Stimulated activated naive B cell treated with anti-CD40 and anti-IgM and Interleukin-4, amounts not matched to agents 10 μg/mL and 1 μg/mL and 100 μg/mL, for 72 hours (primary cell): Measurements from ENCODE around the gene ACTMAP.
"Not testable (repeated sequence)": the region's sequence is repeated elsewhere in the genome, so short reads cannot be mapped to it uniquely, and the experiment has no call there.

Experiments
- ATAC-seq, 2 donors: fragments of 150-1000 bp; cut with Tn5 transposase; replicated peaks; 2 replicates each; pipeline ENCODE4 v1.10.0; 2021; ENCODE audit warnings: moderate library complexity in 1 of 2
- DNase-seq: peaks from one replicate; pipeline ENCODE4 v3.0.0; 2021
- H3K27ac Mint-ChIP-seq: one replicate; pipeline ENCODE4 v1.8.0; 2022; ENCODE audit warnings: mild to moderate bottlenecking, mixed read lengths
- H3K27me3 Mint-ChIP-seq, 2 donors: one replicate each; pipeline ENCODE4 v1.8.0; 2022; ENCODE audit warnings: mixed read lengths in 2 of 2
- H3K36me3 Mint-ChIP-seq, 2 donors: one replicate each; pipeline ENCODE4 v1.8.0; 2022; ENCODE audit warnings: mixed read lengths in 2 of 2, mild to moderate bottlenecking in 1 of 2
- H3K4me1 Mint-ChIP-seq, 2 donors: one replicate each; pipeline ENCODE4 v1.8.0; 2022; ENCODE audit warnings: mixed read lengths in 2 of 2, mild to moderate bottlenecking in 1 of 2
- H3K4me3 Mint-ChIP-seq, 2 donors: one replicate each; pipeline ENCODE4 v1.8.0; 2022; ENCODE audit warnings: mild to moderate bottlenecking in 2 of 2, mixed read lengths in 2 of 2, moderate library complexity in 1 of 2
- H3K9me3 Mint-ChIP-seq, 2 donors: one replicate each; pipeline ENCODE4 v1.8.0; 2022; ENCODE audit warnings: mixed read lengths in 2 of 2, mild to moderate bottlenecking in 1 of 2

Gene ACTMAP

GRCh38 chr19:40743926-40744325 is 6.4 kb downstream of the ACTMAP start:
- H3K27ac Mint-ChIP-seq: no peak overlapping the region
- DNase-seq: no peak
- no peak for ATAC-seq

GRCh38 chr19:40742886-40743285 is 7.4 kb downstream of the ACTMAP start:
- Mint-ChIP-seq H3K9me3 (no peaks in the 10 kb centered on the region), H3K4me3 (no peak overlapping the region), H3K27me3 (no peaks in the 10 kb centered on the region), H3K27ac (no peak overlapping the region), H3K4me1 (peaks cover 4 to 5% of the 10 kb centered on the region in 2 donors), H3K36me3 (peaks cover 15 to 25% of the 10 kb centered on the region in 2 donors)
- ATAC-seq (no peak), DNase-seq (no peak)

More at GRCh38 chr19:40743926-40744325, 6.4 kb downstream of the ACTMAP start:
- peaks cover 9 to 12% of the 10 kb centered on the region in 2 donors for H3K4me1 Mint-ChIP-seq
- H3K4me3 Mint-ChIP-seq: no peak overlapping the region
- no peaks in the 10 kb centered on the region for H3K9me3 Mint-ChIP-seq
- peaks cover 18 to 28% of the 10 kb centered on the region in 2 donors for H3K36me3 Mint-ChIP-seq
- no peaks in the 10 kb centered on the region for H3K27me3 Mint-ChIP-seq

GRCh38 chr19:40742477-40742876 is 7.8 kb downstream of the ACTMAP start:
- DNase-seq (no peak), ATAC-seq (no peak)
- H3K4me3 Mint-ChIP-seq: no peak overlapping the region
- H3K27ac Mint-ChIP-seq: no peak overlapping the region
- no peaks in the 10 kb centered on the region for H3K27me3 Mint-ChIP-seq
- peaks cover 18 to 28% of the 10 kb centered on the region in 2 donors for H3K36me3 Mint-ChIP-seq
- peaks cover 4 to 5% of the 10 kb centered on the region in 2 donors for H3K4me1 Mint-ChIP-seq
- H3K9me3 Mint-ChIP-seq: no peaks in the 10 kb centered on the region

- H3K4me3 Mint-ChIP-seq: no peak overlapping the region
- no peaks in the 10 kb centered on the region for H3K9me3 Mint-ChIP-seq
- H3K27ac Mint-ChIP-seq: peak overlapping the region; percentile 70
- no peaks in the 10 kb centered on the region for H3K27me3 Mint-ChIP-seq
- DNase-seq (no peak), ATAC-seq (peak in 1 of 2 donors; percentile 12)
- peaks cover 4 to 5% of the 10 kb centered on the region in 2 donors for H3K4me1 Mint-ChIP-seq
- H3K36me3 Mint-ChIP-seq: peaks cover 19 to 33% of the 10 kb centered on the region in 2 donors
These were observed 8.5 kb downstream of the ACTMAP start for GRCh38 chr19:40741527-40742390.

GRCh38 chr19:40740747-40741146 is 9.5 kb downstream of the ACTMAP start:
- H3K27me3 Mint-ChIP-seq: no peaks in the 10 kb centered on the region
- H3K36me3 Mint-ChIP-seq: peaks cover 23 to 37% of the 10 kb centered on the region in 2 donors
- no peak overlapping the region for H3K4me3 Mint-ChIP-seq
- peak overlapping the region; percentile 42 for H3K27ac Mint-ChIP-seq
- H3K4me1 Mint-ChIP-seq: peaks cover 4 to 5% of the 10 kb centered on the region in 2 donors
- DNase-seq: no peak
- no peak for ATAC-seq
- no peaks in the 10 kb centered on the region for H3K9me3 Mint-ChIP-seq

- Mint-ChIP-seq H3K9me3 (no peaks in the 10 kb centered on the region), H3K27me3 (no peaks in the 10 kb centered on the region), H3K27ac (peak overlapping the region; percentile 42), H3K36me3 (peaks cover 28 to 43% of the 10 kb centered on the region in 2 donors), H3K4me3 (no peak overlapping the region), H3K4me1 (peaks cover 4 to 5% of the 10 kb centered on the region in 2 donors)
- DNase-seq (no peak), ATAC-seq (no peak)
These were observed 10.2 kb downstream of the ACTMAP start for GRCh38 chr19:40739871-40740703.

GRCh38 chr19:40739030-40739839 is 11.0 kb downstream of the ACTMAP start:
- peaks cover 31 to 47% of the 10 kb centered on the region in 2 donors for H3K36me3 Mint-ChIP-seq
- ATAC-seq (no peak), DNase-seq (no peak)
- H3K27me3 Mint-ChIP-seq: no peaks in the 10 kb centered on the region
- peak overlapping the region; percentile 27 for H3K27ac Mint-ChIP-seq
- peaks cover 4 to 5% of the 10 kb centered on the region in 2 donors for H3K4me1 Mint-ChIP-seq
- H3K9me3 Mint-ChIP-seq: no peaks in the 10 kb centered on the region
- H3K4me3 Mint-ChIP-seq: no peak overlapping the region

- DNase-seq (no peak), ATAC-seq (no peak)
- H3K4me3 Mint-ChIP-seq: no peak overlapping the region
- H3K27ac Mint-ChIP-seq: no peak overlapping the region
- no peaks in the 10 kb centered on the region for H3K27me3 Mint-ChIP-seq
- peaks cover 4 to 5% of the 10 kb centered on the region in 2 donors for H3K4me1 Mint-ChIP-seq
- peaks cover 43 to 61% of the 10 kb centered on the region in 2 donors for H3K36me3 Mint-ChIP-seq
- H3K9me3 Mint-ChIP-seq: no peaks in the 10 kb centered on the region
These were observed 13.1 kb downstream of the ACTMAP start for GRCh38 chr19:40737102-40737644.

GRCh38 chr19:40736661-40737060 is 13.6 kb downstream of the ACTMAP start:
- Mint-ChIP-seq H3K27me3 (no peaks in the 10 kb centered on the region), H3K36me3 (peaks cover 43 to 58% of the 10 kb centered on the region in 2 donors), H3K9me3 (no peaks in the 10 kb centered on the region), H3K27ac (no peak overlapping the region), H3K4me1 (peaks cover 3 to 5% of the 10 kb centered on the region in 2 donors), H3K4me3 (no peak overlapping the region)
- no peak for DNase-seq
- no peak for ATAC-seq

GRCh38 chr19:40735013-40735771 is 15.1 kb downstream of the ACTMAP start:
- ATAC-seq (no peak), DNase-seq (no peak)
- Mint-ChIP-seq H3K4me3 (no peak overlapping the region), H3K36me3 (peaks cover 48 to 64% of the 10 kb centered on the region in 2 donors), H3K9me3 (no peaks in the 10 kb centered on the region), H3K27me3 (no peaks in the 10 kb centered on the region), H3K27ac (no peak overlapping the region), H3K4me1 (peaks cover 3 to 5% of the 10 kb centered on the region in 2 donors)

GRCh38 chr19:40733149-40733548 is 17.1 kb downstream of the ACTMAP start:
- H3K9me3 Mint-ChIP-seq: no peaks in the 10 kb centered on the region
- no peaks in the 10 kb centered on the region for H3K4me1 Mint-ChIP-seq
- no peaks in the 10 kb centered on the region for H3K27me3 Mint-ChIP-seq
- no peak overlapping the region for H3K4me3 Mint-ChIP-seq
- peaks cover 37 to 54% of the 10 kb centered on the region in 2 donors for H3K36me3 Mint-ChIP-seq
- no peak for DNase-seq
- no peak for ATAC-seq
- H3K27ac Mint-ChIP-seq: peak overlapping the region; percentile 33

- H3K4me3 Mint-ChIP-seq, ATAC-seq, H3K27ac Mint-ChIP-seq, H3K9me3 Mint-ChIP-seq, H3K4me1 Mint-ChIP-seq, H3K27me3 Mint-ChIP-seq, DNase-seq: not testable (repeated sequence)
- peaks cover 32 to 55% of the 10 kb centered on the region in 2 donors for H3K36me3 Mint-ChIP-seq
These were observed 18.0 kb downstream of the ACTMAP start for GRCh38 chr19:40732304-40732703.

GRCh38 chr19:40730065-40730464 is 20.2 kb downstream of the ACTMAP start:
- H3K9me3 Mint-ChIP-seq, H3K4me1 Mint-ChIP-seq, DNase-seq, H3K4me3 Mint-ChIP-seq, H3K27ac Mint-ChIP-seq, H3K27me3 Mint-ChIP-seq, ATAC-seq: not testable (repeated sequence)
- peaks cover 36 to 51% of the 10 kb centered on the region in 2 donors for H3K36me3 Mint-ChIP-seq
